WTC11 (cell line): ENCODE measurements around the gene MEGF6.

Experiments
- CREB1 ChIP-seq: sonication (generic); formaldehyde crosslinking; IDR thresholded peaks from 2 replicates; pipeline ENCODE4 v1.8.0; 2023; ENCODE audit warnings: mild to moderate bottlenecking, missing genetic modification reagents
- JUN ChIP-seq: sonication (generic); formaldehyde crosslinking; IDR thresholded peaks from 2 replicates; pipeline ENCODE4 v1.8.0; 2023; ENCODE audit warnings: mild to moderate bottlenecking, missing genetic modification reagents
- ZNF263 ChIP-seq: sonication (generic); formaldehyde crosslinking; IDR thresholded peaks from 2 replicates; pipeline ENCODE4 v1.8.1; 2022; ENCODE audit warnings: low read depth, mild to moderate bottlenecking, moderate library complexity, missing genetic modification reagents
- TF ChIP-seq, protein P1 (sequence below): fragments of 200-600 bp; IDR thresholded peaks from 2 replicates; pipeline ENCODE4 v1.8.0; 2022; ENCODE audit warnings: antibody characterized with exemption

DNA sequence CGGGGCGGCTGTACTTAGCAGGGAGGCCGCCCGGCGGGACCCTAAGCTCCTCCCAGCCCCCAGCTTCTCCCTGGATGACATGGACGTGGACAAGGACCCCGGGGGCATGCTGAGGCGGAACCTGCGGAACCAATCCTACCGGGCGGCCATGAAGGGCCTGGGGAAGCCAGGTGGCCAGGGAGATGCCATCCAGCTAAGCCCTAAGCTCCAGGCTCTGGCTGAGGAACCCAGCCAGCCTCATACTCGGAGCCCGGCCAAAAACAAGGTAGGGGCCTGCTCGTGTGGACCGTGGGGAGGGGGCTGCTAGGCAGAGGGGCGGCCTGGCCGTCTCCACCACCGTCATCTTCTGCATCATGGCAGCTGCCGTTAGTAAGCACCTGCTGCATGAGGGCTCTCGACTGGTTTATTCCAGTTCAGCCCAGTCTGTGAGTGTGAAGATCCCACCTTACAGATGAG, 147.9 kb downstream of the MEGF6 start:
- TF ChIP-seq, protein P1, sequence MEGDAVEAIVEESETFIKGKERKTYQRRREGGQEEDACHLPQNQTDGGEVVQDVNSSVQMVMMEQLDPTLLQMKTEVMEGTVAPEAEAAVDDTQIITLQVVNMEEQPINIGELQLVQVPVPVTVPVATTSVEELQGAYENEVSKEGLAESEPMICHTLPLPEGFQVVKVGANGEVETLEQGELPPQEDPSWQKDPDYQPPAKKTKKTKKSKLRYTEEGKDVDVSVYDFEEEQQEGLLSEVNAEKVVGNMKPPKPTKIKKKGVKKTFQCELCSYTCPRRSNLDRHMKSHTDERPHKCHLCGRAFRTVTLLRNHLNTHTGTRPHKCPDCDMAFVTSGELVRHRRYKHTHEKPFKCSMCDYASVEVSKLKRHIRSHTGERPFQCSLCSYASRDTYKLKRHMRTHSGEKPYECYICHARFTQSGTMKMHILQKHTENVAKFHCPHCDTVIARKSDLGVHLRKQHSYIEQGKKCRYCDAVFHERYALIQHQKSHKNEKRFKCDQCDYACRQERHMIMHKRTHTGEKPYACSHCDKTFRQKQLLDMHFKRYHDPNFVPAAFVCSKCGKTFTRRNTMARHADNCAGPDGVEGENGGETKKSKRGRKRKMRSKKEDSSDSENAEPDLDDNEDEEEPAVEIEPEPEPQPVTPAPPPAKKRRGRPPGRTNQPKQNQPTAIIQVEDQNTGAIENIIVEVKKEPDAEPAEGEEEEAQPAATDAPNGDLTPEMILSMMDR: no peak
- TF ChIP-seq ZNF263: no peak
- TF ChIP-seq JUN (CRISPR knock-in tag): no peak
- no peak for TF ChIP-seq CREB1 (CRISPR knock-in tag)
